Muscle of leg (tissue), 16 donors: ENCODE measurements around the gene ZNF805. TPM values are rescaled to one million over a fixed set of nuclear protein-coding genes. Genes with fewer than 3 reads are reported as not detected.
"Not testable (repeated sequence)": the region's sequence is repeated elsewhere in the genome, so short reads cannot be mapped to it uniquely, and the experiment has no call there.

Experiments used
- DNase-seq: peaks from one replicate; pipeline ENCODE4 v3.0.0; 2013
- H3K27ac ChIP-seq: one replicate; pipeline ENCODE4 v1.5.1; 2013; ENCODE audit warnings: mild to moderate bottlenecking, low read length, control low read depth
- H3K27me3 ChIP-seq: one replicate; pipeline ENCODE4 v1.6.1; 2013; ENCODE audit warnings: low read length; ENCODE audit not compliant: control insufficient read depth, insufficient read depth
- H3K36me3 ChIP-seq: one replicate; pipeline ENCODE4 v1.6.1; 2013; ENCODE audit warnings: low read length; ENCODE audit not compliant: control insufficient read depth, insufficient read depth
- H3K4me1 ChIP-seq: one replicate; pipeline ENCODE4 v1.6.1; 2013; ENCODE audit warnings: low read length; ENCODE audit not compliant: control insufficient read depth, insufficient read depth
- H3K4me3 ChIP-seq: one replicate; pipeline ENCODE4 v1.5.1; 2013; ENCODE audit warnings: low read length, control low read depth
- H3K9me3 ChIP-seq: replicated peaks from 2 replicates; pipeline ENCODE4 v1.6.1; 2013; ENCODE audit warnings: low read depth, low read length; ENCODE audit not compliant: control insufficient read depth
- WGBS: methylation state at CpG from one replicate; pipeline ENCODE4 v1.1.5; 2013; ENCODE audit warnings: missing lambda C conversion rate; ENCODE audit not compliant: insufficient coverage; 5-methylcytosine and 5-hydroxymethylcytosine counted together
- long read RNA-seq, 11 donors: transcript quantifications; one replicate each; lab custom pipeline, GENCODE V29; 2026
- polyA plus RNA-seq, 8 donors: library from polyadenylated mRNA; unstranded; fragments of 120-200 nt; gene quantifications; one replicate each; pipeline versions ENCODE4 v1.2.1 to v1.2.3, GENCODE V29; 2013; ENCODE audit warnings: inconsistent platforms in 1 of 8, low replicate concordance in 1 of 8; ENCODE audit not compliant: insufficient read length in 8 of 8, insufficient read depth in 1 of 8
- total RNA-seq: library from RNA; stranded (reverse); fragments of 120-200 nt; gene quantifications from one replicate; pipeline ENCODE4 v1.2.4, GENCODE V29; 2013

ZNF805 gene
- total RNA-seq (23.3 TPM), polyA plus RNA-seq (1 to 10 TPM; 2.8 to 5.7 (median 4.5) TPM)
- long read RNA-seq, donor 1, result 0 reads
- long read RNA-seq, donor 2, partial matches to known transcripts, result 0 of 1 reads
- long read RNA-seq, donor 2, other reads (novel, unspliced or antisense), result 0 of 1 reads
- long read RNA-seq, donor 3, partial matches to known transcripts, result 0 of 2 reads
- long read RNA-seq, donor 3, other reads (novel, unspliced or antisense), result 0 of 2 reads
- long read RNA-seq, donor 4, partial matches to known transcripts, result 0 of 3 reads
- long read RNA-seq, donor 4, other reads (novel, unspliced or antisense), result 0 of 3 reads
- long read RNA-seq, donor 5, result 0 reads
- long read RNA-seq, donor 6, partial matches to known transcripts, result 0 of 1 reads
- long read RNA-seq, donor 6, other reads (novel, unspliced or antisense), result 0 of 1 reads
- long read RNA-seq, donor 7, result 0 reads
- long read RNA-seq, donor 8, partial matches to known transcripts, result 0 of 3 reads
- long read RNA-seq, donor 8, other reads (novel, unspliced or antisense), result 0 of 3 reads
- long read RNA-seq, donor 9, result 0 reads
- long read RNA-seq, donor 10, partial matches to known transcripts, result 0 of 1 reads
- long read RNA-seq, donor 10, other reads (novel, unspliced or antisense), result 0 of 1 reads
- long read RNA-seq, donor 11, partial matches to known transcripts, result 0 of 1 reads
- long read RNA-seq, donor 11, other reads (novel, unspliced or antisense), result 0 of 1 reads

DNA sequence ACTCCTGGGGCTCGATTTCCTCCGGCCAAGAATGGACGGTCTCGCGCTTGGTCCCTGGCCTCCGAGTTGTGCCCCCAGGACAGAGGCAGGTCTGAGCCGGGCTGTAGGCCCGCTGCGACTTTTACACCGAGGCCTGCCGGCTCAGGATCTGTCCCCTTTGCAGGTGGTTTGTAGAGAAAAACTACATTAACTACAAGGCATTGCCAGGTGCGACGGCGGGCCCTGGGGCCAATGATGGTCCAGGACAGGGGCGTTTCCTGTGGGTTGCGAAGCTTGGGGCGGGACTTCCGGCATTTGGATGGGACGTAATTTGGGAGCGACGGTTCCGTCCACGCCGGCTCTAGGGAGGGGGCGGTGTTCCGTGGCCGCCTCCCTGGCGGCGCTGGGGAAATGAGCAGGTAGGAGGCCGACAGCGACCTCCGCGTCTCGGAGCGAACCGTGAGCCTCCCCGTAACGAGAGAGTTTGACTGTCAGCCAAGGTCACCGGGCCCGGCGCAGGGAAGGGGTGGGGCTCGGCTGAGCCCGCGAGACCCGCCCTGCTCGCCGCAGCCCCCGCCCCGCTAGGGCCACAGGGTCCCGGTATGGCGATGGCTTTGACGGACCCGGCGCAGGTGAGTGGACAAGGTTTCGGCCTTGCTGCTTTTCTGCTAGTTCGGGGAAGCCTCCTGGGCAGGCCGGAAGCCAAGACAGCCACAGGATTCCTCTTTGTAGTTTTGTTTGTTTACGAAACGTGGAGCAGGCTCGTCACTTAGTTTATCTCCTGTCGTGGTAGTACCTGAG lies at the start of gene ZNF805:
Gene ZNF805, plus strand, starts transcription at position 322 of the 780 bp plus-strand sequence. Its CDS starts 260 bp downstream, at position 582.
- H3K27ac ChIP-seq, result peak within 1 kb of the TSS; percentile 92
- no peaks in the 10 kb centered on the region for H3K9me3 ChIP-seq
- peak; percentile 99 for DNase-seq
- WGBS, result under 1% methylated on average over 59 of the region's 61 CpGs
- H3K4me3 ChIP-seq, result peak within 1 kb of the TSS; percentile 93
- peaks cover 16% of the 10 kb centered on the region for H3K36me3 ChIP-seq
- H3K27me3 ChIP-seq, result no peaks in the 10 kb centered on the region
- H3K4me1 ChIP-seq, result peaks cover 17% of the 10 kb centered on the region

GRCh38 chr19:57191141-57192076 lies 49.0 kb upstream of the ZNF805 start, which contains the start of gene ZNF264:
Gene ZNF264, plus strand, starts transcription at chr19:57191500. Its CDS starts 414 bp downstream, at chr19:57191914.
- DNase-seq, result peak; percentile 96
- Histone ChIP-seq H3K4me3 (peak within 1 kb of the TSS; percentile 95), H3K27ac (peak within 1 kb of the TSS; percentile 95), H3K36me3 (peaks cover 30% of the 10 kb centered on the region), H3K27me3 (no peaks in the 10 kb centered on the region), H3K4me1 (peaks cover 14% of the 10 kb centered on the region), H3K9me3 (peaks cover 7% of the 10 kb centered on the region)
- WGBS, result 1% methylated on average over 68 of the region's 81 CpGs

- WGBS, result 4% methylated on average over 9 of the region's 9 CpGs
Observed at GRCh38 chr19:57192077-57192420, 48.4 kb upstream of the ZNF805 start.

GRCh38 chr19:57192993-57193392 lies 47.4 kb upstream of the ZNF805 start:
- H3K9me3 ChIP-seq, result peaks cover 2% of the 10 kb centered on the region
- peaks cover 44% of the 10 kb centered on the region for H3K36me3 ChIP-seq
- H3K27ac ChIP-seq, result no peak overlapping the region
- no peak for DNase-seq
- no peaks in the 10 kb centered on the region for H3K27me3 ChIP-seq
- H3K4me1 ChIP-seq, result peaks cover 14% of the 10 kb centered on the region
- WGBS, result 90% methylated on average over 4 of the region's 5 CpGs
- H3K4me3 ChIP-seq, result no peak overlapping the region

More at GRCh38 chr19:57192077-57192420, 48.4 kb upstream of the ZNF805 start:
- Histone ChIP-seq H3K27me3 (no peaks in the 10 kb centered on the region), H3K9me3 (peaks cover 5% of the 10 kb centered on the region), H3K4me3 (peak overlapping the region; percentile 95), H3K36me3 (peaks cover 36% of the 10 kb centered on the region), H3K27ac (peak overlapping the region; percentile 95), H3K4me1 (peaks cover 14% of the 10 kb centered on the region)
- peak; percentile 12 for DNase-seq

GRCh38 chr19:57197874-57198273 lies 42.6 kb upstream of the ZNF805 start:
- H3K27ac ChIP-seq, H3K27me3 ChIP-seq, H3K4me1 ChIP-seq, H3K4me3 ChIP-seq, DNase-seq, H3K9me3 ChIP-seq: not testable (repeated sequence)
- WGBS, result 92% methylated on average over 5 of the region's 6 CpGs
- peaks cover 71% of the 10 kb centered on the region for H3K36me3 ChIP-seq

GRCh38 chr19:57202160-57202559 lies 38.3 kb upstream of the ZNF805 start:
- Histone ChIP-seq H3K36me3 (peaks cover 56% of the 10 kb centered on the region), H3K4me1 (no peaks in the 10 kb centered on the region), H3K4me3 (no peak overlapping the region), H3K9me3 (no peaks in the 10 kb centered on the region), H3K27ac (no peak overlapping the region), H3K27me3 (no peaks in the 10 kb centered on the region)
- 88% methylated on average over 1 of the region's 5 CpGs for WGBS
- DNase-seq, result no peak

DNA sequence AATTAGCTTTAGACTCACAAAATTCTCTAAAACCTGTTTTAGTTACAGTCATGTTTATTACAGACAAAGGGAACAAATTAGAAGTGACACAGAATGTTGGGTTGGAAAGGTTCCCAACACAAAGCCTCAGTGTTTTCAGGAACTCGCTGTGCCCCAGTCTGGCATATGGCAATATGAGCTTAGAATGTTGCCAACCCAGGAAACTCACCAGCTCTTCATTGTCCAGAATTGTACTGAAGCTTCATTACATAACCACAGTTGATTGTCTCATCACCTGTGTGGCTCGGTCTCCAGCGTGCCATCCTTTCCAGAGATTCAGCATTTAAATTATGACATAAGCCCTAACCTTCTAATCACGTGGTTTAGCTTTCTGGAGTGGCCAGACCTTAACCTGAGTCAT lies 30.1 kb upstream of the ZNF805 start:
- Histone ChIP-seq H3K9me3 (peaks cover 2% of the 10 kb centered on the region), H3K36me3 (peaks cover 63% of the 10 kb centered on the region), H3K27ac (no peak overlapping the region), H3K4me3 (no peak overlapping the region), H3K4me1 (no peaks in the 10 kb centered on the region), H3K27me3 (no peaks in the 10 kb centered on the region)
- DNase-seq, result no peak
- WGBS, result 89% methylated on average over 4 of the region's 4 CpGs

GRCh38 chr19:57212109-57212508 lies 28.3 kb upstream of the ZNF805 start:
- Histone ChIP-seq H3K4me3 (no peak overlapping the region), H3K27me3 (no peaks in the 10 kb centered on the region), H3K4me1 (no peaks in the 10 kb centered on the region), H3K27ac (no peak overlapping the region), H3K9me3 (peaks cover 2% of the 10 kb centered on the region), H3K36me3 (peaks cover 56% of the 10 kb centered on the region)
- no peak for DNase-seq
- no CpG with 5 or more reads among the region's 7 CpGs for WGBS

DNA sequence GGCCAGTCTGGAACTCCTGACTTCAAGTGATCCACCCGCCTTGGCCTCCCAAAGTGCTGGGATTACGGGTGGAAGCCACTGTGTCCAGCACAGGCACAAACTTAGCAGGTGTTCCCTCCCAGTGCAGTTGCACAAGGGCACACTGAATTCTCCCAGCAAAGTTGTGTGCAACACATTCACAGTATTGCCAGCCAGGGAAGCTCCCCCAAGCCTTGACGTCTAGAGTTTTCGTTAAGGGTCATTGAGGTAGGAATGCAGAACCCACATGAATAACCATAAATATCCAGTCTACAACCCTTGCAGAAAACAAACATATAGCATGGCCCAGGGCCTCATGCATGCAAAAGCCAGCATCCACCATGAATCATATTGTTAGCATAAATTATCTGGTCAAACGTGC lies 12.9 kb upstream of the ZNF805 start:
- 84% methylated on average over 5 of the region's 5 CpGs for WGBS
- no peak for DNase-seq
- Histone ChIP-seq H3K4me1 (no peaks in the 10 kb centered on the region), H3K9me3 (no peaks in the 10 kb centered on the region), H3K27ac (no peak overlapping the region), H3K4me3 (no peak overlapping the region), H3K36me3 (no peaks in the 10 kb centered on the region), H3K27me3 (no peaks in the 10 kb centered on the region)
